Ovary (tissue), 9 donors: ENCODE measurements around the gene TLE4. TPM values are rescaled to one million over a fixed set of nuclear protein-coding genes. Genes with fewer than 3 reads are reported as not detected.

Experiments
- DNase-seq, 5 donors: peaks; one replicate each; pipeline ENCODE4 v3.0.0-alpha.2; 2019 to 2020
- H3K27ac ChIP-seq, 2 donors: fragments of 200-600 bp; one replicate each; pipeline versions ENCODE4 v1.5.1 to v1.8.0; 2019 to 2022
- H3K27me3 ChIP-seq: fragments of 200-600 bp; one replicate; pipeline ENCODE4 v1.8.0; 2022
- H3K36me3 ChIP-seq: fragments of 200-600 bp; sonication (generic); one replicate; pipeline ENCODE4 v1.5.1; 2019
- H3K4me1 ChIP-seq: one replicate; pipeline ENCODE4 v1.8.1; 2013; ENCODE audit warnings: mild to moderate bottlenecking, moderate library complexity; ENCODE audit not compliant: insufficient read depth
- H3K4me3 ChIP-seq: fragments of 200-600 bp; sonication (generic); one replicate; pipeline ENCODE4 v1.5.1; 2017
- H3K9me3 ChIP-seq, 2 donors: fragments of 200-600 bp in 1 of 2; sonication (generic) in 1 of 2; one replicate each; pipeline versions ENCODE4 v1.5.1 to v1.8.1; 2013 to 2019; ENCODE audit warnings: mild to moderate bottlenecking in 1 of 2, moderate library complexity in 1 of 2
- CTCF ChIP-seq, 3 donors: fragments of 450-650 bp in 2 of 3; fragments of 200-600 bp in 1 of 3; IDR thresholded peaks; one replicate each; pipeline versions ENCODE4 v1.5.1 to v1.8.0; 2016 to 2022; ENCODE audit warnings: antibody characterized with exemption in 3 of 3, mild to moderate bottlenecking in 1 of 3
- EP300 ChIP-seq: sonication (generic); formaldehyde crosslinking; IDR thresholded peaks from one replicate; pipeline ENCODE4 v1.6.1; 2017; ENCODE audit warnings: antibody characterized with exemption
- POLR2A ChIP-seq: fragments of 450-650 bp; IDR thresholded peaks from one replicate; pipeline ENCODE4 v1.6.1; 2017; ENCODE audit warnings: antibody characterized with exemption, mild to moderate bottlenecking, moderate library complexity
- WGBS, 3 donors: extraction: QIAGEN DNeasy Blood & Tissue Kit in 1 of 3; methylation state at CpG; one replicate each; pipeline versions ENCODE4 v1.1.5 to v1.1.7; 2013 to 2017; 5-methylcytosine and 5-hydroxymethylcytosine counted together
- intact Hi-C, 4 donors: fragments of 100-400 bp; cut with DNase I; formaldehyde crosslinking; loops; one replicate each; pipeline versions ENCODE4 v1.11.0 to v1.15.1; 2022 to 2023
- polyA plus RNA-seq, 2 donors: library from polyadenylated mRNA; stranded (reverse); fragments of 200-250 nt in 1 of 2; fragments of 350-450 nt in 1 of 2; fragmentation: Illumina TruSeq in 1 of 2; extraction: RNeasy Lipid Tissue Mini Kit (QIAGEN cat#74804) in 1 of 2; gene quantifications; one replicate each; pipeline ENCODE4 v1.2.3, GENCODE V29; 2013 to 2014
- total RNA-seq, 7 donors: library from RNA; depleted of rRNA in 2 of 7; stranded (reverse); fragments of >200 nt in 2 of 7; fragmentation: NEBNext Ultra II Directional in 3 of 7; extraction: Animal tissue kit (Norgen Biotek cat#: 25700) in 3 of 7; gene quantifications; one replicate each; pipeline versions ENCODE4 v1.1.0 to v1.2.4, GENCODE V29; 2016 to 2023
- donor health status: DM: no; HTN: no; CAD: no; lungs with moderate emphysema.
- donor health status: DM: no; HTN: no; CAD: no.
- donor health status: Bipolar disorder and iron deficiency.
- donor health status: DM: yes; HTN: yes; CAD: no.
- donor health status: DM: no; HTN: no; CAD: no.
- donor health status: DM: yes; HTN: yes; CAD: no.

Gene TLE4
- total and polyA plus RNA-seq, 9 donors: 34.6 to 67.5 (median 54.6) TPM

- H3K27me3 ChIP-seq: no peaks in the 10 kb centered on the region
- 61 to 83% (median 77%) methylated on average over 6 of the region's 6 CpGs for WGBS, 3 donors
These were observed 192.0 kb downstream of the TLE4 start for GRCh38 chr9:79763671-79764285.

GRCh38 chr9:79764374-79764773 is 192.6 kb downstream of the TLE4 start:
- peak; percentile 40 to 66 (median 53) for DNase-seq
- intact Hi-C loops: no loop called here
- peaks cover 6% of the 10 kb centered on the region for H3K4me1 ChIP-seq
- H3K27me3 ChIP-seq: no peaks in the 10 kb centered on the region
- no peak overlapping the region for H3K4me3 ChIP-seq
- H3K9me3 ChIP-seq: no peaks in the 10 kb centered on the region
- H3K36me3 ChIP-seq: no peaks in the 10 kb centered on the region
- WGBS, 3 donors: 8 to 16% (median 14%) methylated on average over 3 of the region's 3 CpGs
- no peak for TF ChIP-seq EP300
- no peak for TF ChIP-seq POLR2A
- TF ChIP-seq CTCF (IDR thresholded peaks at IDR 0.05): no peak
- H3K27ac ChIP-seq: no peak overlapping the region

More at GRCh38 chr9:79763671-79764285, 192.0 kb downstream of the TLE4 start:
- Histone ChIP-seq H3K4me3 (no peak overlapping the region), H3K27ac (no peak overlapping the region), H3K9me3 (no peaks in the 10 kb centered on the region), H3K36me3 (no peaks in the 10 kb centered on the region), H3K4me1 (peaks cover 5% of the 10 kb centered on the region)
- peak; percentile 40 to 63 (median 57) for DNase-seq
- intact Hi-C loops: no loop called here
- no peak for TF ChIP-seq CTCF (IDR thresholded peaks at IDR 0.05)
- no peak for TF ChIP-seq POLR2A
- TF ChIP-seq EP300: no peak

- H3K4me3 ChIP-seq: no peak overlapping the region
These were observed 193.7 kb downstream of the TLE4 start for GRCh38 chr9:79765466-79765865.

GRCh38 chr9:79766091-79766490 is 194.3 kb downstream of the TLE4 start:
- H3K4me1 ChIP-seq: peaks cover 6% of the 10 kb centered on the region
- H3K27me3 ChIP-seq: no peaks in the 10 kb centered on the region
- H3K9me3 ChIP-seq: no peaks in the 10 kb centered on the region
- no peak overlapping the region for H3K27ac ChIP-seq
- 84 to 94% (median 92%) methylated on average over 5 of the region's 5 CpGs for WGBS, 3 donors
- no peak overlapping the region for H3K4me3 ChIP-seq
- DNase-seq: no peak
- intact Hi-C loops: no loop called here
- H3K36me3 ChIP-seq: no peaks in the 10 kb centered on the region
- TF ChIP-seq EP300 (no peak), POLR2A (no peak), CTCF (IDR thresholded peaks at IDR 0.05) (no peak)

More at GRCh38 chr9:79765466-79765865, 193.7 kb downstream of the TLE4 start:
- Histone ChIP-seq H3K9me3 (no peaks in the 10 kb centered on the region), H3K27ac (no peak overlapping the region), H3K36me3 (no peaks in the 10 kb centered on the region), H3K4me1 (peaks cover 6% of the 10 kb centered on the region), H3K27me3 (no peaks in the 10 kb centered on the region)
- DNase-seq: no peak
- TF ChIP-seq CTCF (IDR thresholded peaks at IDR 0.05) (no peak), EP300 (no peak), POLR2A (no peak)
- 92 to 93% (median 93%) methylated on average over 6 of the region's 6 CpGs for WGBS, 3 donors
- intact Hi-C loops: no loop called here
